DMS79 (cell line): Measurements from ENCODE around the gene KRT84.
A peak's percentile ranks its signal among the peaks of the same experiment; 100 is the strongest.

Source experiments
- DNase-seq: peaks from one replicate; lab custom pipeline; 2025; lab: John Stamatoyannopoulos, UW

Gene KRT84, protein sequence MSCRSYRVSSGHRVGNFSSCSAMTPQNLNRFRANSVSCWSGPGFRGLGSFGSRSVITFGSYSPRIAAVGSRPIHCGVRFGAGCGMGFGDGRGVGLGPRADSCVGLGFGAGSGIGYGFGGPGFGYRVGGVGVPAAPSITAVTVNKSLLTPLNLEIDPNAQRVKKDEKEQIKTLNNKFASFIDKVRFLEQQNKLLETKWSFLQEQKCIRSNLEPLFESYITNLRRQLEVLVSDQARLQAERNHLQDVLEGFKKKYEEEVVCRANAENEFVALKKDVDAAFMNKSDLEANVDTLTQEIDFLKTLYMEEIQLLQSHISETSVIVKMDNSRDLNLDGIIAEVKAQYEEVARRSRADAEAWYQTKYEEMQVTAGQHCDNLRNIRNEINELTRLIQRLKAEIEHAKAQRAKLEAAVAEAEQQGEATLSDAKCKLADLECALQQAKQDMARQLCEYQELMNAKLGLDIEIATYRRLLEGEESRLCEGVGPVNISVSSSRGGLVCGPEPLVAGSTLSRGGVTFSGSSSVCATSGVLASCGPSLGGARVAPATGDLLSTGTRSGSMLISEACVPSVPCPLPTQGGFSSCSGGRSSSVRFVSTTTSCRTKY

DNA sequence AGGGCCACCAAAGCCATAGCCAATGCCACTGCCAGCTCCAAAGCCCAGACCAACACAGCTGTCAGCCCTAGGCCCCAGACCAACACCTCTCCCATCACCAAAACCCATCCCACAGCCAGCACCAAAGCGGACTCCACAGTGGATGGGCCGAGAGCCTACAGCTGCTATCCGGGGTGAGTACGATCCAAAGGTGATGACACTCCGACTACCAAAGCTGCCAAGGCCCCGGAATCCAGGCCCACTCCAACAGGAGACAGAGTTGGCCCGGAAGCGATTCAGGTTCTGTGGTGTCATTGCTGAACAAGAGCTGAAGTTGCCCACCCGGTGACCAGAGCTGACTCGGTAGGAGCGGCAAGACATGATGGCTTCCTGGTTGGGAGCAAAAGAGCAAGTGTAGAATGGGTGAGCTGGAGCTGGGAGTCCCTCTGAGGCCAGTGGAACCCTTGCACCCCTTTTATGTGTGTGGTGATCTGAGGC, at the start of gene KRT84:
TSS of gene KRT84 (minus strand) at position 427 of the 477 bp plus-strand sequence. CDS start at position 360, 67 bp downstream.
- no peak for DNase-seq

DNA sequence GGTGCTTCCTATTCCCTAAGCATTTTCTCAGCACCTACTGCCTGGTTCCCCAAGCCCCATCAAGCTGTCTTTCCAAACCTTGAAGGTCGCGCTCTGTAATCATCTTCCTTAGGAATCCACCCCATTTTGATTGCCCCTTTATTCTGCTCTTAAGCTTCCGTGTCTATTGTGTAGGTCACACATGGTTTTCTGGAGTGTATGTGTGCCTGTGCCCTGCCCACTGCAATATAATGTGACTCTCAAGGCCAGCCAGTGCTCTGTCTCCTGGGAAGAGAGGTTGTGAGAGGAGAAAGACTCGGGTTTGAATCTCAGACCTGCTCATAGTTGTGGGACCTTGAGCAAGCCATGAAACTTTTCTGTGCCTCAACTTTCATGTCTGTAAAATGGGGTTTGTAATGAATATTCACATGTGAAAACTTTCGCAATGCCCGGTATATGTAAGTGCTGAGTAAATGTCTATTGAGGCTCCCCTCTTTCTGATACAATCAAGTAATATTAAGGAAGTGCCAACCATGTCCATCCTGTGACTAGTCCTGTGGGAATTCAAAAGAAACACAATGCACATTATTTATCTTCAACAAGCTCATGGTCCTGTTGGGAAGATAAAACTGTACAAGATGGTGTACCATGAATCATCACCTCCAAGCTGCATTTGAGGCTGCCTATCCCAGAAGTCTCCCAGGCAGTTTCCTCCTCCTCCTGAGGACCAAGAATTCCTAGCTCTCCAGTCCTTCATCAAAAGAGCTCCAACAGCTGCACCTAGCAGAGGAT, 49.5 kb upstream of the KRT84 start:
- no peak for DNase-seq

DNA sequence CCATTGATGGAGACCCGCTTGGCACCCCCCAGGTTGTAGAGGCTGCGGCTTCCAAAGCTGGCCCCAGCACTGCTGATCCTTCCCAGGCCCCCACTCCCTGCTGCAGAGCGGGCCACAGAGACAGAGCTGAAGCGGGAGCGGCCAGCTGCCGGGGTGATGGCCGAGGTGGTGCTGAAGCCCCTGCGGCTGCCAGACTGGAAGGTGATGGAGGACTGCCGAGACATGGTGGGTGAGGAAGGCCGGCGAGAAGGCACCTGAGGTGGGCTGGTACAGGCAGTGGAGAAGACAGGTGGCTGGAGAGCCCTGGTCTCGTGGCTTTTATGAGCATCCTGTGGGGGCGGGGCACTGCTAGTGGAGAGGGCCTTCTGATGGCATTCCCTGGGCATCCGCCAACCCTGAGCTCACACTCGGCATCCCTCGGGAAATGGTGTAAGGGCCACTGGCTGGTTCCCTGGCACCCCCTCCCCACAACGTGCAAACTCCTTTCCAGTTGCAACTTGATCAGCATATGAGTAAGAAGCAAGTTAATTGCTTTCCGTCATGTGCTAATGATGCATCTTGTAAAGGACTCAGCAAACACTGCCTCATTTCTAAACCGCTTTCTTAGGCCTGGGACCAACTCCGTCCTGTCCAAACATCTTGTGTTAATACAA, 48.8 kb upstream of the KRT84 start, which contains the start of gene KRT75:
TSS of gene KRT75 (minus strand) at position 291 of the 653 bp plus-strand sequence. CDS start at position 224, 67 bp downstream.
- DNase-seq: peak; percentile 51

DNA sequence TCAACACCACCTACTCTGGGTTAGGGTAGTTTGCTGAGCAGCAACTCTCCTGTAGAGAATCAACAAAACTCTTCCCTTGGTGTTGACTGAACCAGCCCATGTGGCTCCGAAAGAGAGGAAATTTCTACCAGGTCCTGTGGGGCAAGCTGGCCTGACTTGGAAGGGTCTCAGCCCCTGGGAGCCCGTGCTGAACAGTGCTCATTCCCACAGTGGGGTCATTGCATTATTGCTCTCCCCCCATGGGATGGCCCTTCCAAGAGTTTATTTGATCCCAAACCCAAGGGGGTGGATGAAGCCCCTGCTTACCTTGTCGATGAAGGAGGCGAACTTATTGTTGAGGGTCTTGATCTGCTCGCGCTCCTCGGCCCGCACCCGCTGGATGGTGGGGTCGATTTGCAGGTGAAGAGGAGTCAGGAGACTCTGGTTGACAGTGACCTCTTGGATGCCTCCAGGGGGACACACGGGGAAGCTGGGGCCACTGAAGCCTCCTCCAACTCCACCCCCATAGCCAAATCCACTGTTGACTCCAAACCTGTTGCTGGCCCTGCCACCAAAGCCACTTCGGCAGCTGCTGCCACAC, 48.1 kb upstream of the KRT84 start:
- DNase-seq: no peak

DNA sequence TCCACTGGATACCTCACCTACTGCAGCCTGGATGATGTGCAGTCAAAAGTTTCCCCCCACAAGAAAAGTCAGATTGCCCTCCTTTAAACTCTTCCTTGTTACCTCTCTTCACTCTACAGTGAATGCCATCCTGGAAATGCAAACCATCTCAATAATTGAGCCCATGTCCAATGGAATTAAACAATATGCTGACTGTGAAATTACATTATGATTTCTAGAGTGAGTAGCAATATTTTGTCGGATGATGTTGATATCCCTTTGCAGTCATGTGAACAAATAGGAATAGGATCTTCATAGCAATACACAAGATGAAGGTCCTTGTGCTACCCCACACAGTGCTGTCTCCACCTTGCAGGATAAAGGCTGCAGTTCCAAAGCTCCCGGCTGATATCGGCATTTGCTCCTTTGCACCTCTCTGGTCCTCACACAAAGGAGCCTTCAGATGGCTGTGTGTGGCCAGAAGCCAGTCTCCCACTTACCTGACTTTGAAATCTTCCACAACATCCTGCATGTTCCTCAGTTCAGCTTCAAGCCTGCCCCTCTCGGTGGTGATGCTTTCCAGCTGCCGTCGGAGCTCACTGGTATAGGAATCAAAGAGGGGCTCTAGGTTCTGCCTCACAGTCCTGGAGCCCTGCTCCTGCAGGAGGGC, 47.2 kb upstream of the KRT84 start:
- no peak for DNase-seq

DNA sequence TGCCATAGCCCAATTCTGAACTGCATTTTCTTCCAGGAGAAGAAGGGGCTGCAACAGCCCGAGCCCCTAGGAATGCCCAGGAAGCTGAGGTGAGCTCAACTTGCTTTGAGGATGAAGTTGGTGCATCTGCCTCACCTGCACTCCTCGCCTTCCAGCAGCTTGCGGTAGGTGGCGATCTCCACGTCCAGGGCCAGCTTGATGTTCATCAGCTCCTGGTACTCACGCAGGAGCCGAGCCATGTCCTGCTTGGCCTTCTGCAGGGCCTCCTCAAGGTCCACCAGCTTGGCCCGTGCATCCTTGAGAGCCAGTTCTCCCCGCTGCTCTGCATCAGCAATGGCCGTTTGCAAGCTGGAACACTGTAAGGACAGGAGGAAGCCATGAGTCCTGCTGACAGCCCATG, 42.7 kb upstream of the KRT84 start:
- no peak for DNase-seq

DNA sequence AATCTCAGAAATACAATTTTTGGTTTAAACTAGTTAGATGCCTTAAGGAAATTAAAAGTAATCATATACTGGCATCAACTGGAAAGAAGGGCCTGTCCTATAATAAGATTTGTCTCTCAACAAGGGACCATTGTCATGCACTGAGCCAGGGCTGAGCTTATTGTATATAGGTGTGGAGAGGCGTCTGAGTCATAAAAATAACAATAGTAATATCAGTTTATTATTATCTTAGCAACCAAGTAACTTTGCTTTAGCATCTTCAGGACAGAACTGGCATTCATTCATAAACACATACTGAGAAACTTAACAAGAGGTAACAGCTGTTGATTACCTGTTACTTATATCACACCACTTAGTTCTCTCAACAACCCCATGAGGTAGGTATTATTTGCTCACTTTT, 41.6 kb upstream of the KRT84 start:
- no peak for DNase-seq

DNA sequence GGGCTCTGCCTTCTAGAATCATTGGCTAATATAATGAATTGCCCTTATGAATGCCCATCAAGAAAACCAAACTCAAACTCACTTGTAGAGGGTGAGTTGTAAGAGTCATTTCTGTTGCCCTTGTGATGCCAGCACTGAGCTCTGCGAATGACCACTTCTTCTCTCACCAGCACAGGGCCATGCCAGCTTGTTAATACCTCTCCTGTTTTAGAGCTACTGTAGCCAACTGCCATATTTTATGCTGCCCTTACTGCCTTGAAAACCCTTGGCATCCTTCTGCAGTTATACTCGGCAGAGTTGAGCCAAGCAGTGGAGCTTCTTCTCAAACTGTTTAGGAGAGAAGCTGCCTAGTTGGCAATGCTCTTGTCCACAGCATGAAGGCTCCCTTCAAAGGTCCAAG, 40.6 kb upstream of the KRT84 start:
- DNase-seq: no peak

DNA sequence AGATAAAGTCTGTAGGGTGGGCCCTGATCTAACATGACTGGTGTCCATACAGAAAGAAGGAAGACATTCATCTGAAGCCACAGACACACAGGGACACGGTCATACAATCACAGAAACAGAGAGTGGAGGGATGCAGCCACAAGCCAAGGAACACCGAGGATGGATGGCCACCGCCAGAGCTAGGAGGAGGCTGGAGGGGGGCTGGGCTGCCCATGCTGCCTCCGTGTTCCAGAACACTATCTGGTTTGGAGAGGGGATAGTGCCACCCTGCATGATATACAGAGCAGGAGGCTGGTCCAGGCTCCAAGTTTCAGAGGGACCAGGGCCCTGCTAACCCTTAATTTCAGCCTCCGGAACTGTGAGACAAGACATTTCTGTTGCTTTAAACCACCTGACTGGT, 40.0 kb upstream of the KRT84 start:
- no peak for DNase-seq

DNA sequence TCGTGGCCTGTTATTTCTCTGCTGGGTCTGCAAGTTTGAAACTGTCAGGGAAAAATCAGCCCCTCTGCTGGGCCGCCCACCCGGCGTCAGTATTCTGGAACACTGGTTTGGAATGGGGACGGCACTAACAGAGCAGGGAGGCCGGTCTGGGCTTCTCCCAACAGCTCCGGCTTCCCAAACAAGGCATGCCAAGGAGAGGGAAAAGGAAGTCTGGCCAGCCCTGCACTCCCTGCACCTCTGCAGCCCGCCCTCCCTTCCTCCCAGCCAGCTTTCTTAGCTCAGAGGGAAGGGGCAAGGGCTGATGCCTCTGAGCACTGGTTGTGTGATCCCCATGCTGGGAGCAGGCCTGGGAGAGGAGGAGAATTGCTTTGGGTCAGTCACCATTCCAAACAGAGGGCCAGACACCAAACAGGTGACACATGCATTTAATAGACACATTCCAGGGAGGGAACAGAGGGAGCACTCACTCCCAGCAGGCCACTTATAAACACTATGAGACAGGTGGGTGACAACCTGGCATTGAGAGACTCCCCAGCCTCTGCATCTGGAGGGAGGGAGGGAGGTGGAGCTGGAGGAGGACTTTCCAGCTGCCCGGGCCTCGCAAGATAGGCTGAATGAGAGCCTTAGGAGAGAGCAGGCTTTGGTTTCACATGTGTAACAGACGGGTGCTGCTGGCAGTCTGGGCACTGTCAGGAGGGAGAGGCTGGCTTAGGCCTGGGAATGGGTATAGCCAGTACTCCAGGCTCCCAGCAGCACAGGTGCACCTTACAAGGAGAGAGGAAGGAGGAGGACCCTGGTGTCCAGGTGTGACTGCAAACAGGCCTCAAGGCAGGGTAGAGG, 38.4 kb upstream of the KRT84 start:
- no peak for DNase-seq

DNA sequence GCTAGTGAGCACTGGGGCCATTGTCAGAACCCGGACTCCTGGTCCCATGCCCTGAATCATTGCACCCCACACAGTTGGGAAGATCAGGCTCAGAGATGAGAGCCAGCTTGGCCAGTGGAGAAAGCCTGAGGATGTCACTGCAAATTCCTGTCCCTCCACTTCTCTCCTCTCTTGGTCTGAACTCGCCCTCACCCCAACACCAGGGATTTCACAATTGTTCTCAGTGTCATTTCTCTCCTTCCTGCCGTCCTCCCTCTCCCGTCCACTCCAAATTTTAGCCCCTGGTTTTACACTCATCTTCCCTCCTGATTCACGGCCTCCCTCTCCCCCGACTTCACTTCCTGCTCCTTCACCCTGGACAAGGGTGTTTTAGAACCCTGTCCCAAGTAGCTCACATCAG, 37.6 kb upstream of the KRT84 start:
- DNase-seq: no peak

DNA sequence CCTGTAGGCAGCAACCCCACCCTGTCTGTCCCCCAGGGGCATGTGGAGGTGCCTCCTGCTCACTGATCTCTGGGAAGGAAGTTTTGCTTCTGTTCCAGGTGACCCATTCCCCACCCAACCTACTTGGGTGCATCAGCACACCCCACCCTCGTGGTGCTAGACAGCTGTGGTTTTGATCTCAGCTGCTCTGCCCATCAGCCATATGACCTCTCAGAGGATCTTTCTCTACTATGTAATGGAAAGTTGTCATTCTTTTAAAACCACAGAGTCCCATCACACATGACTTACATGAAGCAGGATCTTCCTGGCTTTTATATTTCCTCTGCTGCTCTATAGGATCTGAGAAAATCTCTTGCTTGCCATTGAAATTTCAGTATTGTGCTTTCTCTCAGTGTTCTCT, 34.2 kb upstream of the KRT84 start:
- no peak for DNase-seq

DNA sequence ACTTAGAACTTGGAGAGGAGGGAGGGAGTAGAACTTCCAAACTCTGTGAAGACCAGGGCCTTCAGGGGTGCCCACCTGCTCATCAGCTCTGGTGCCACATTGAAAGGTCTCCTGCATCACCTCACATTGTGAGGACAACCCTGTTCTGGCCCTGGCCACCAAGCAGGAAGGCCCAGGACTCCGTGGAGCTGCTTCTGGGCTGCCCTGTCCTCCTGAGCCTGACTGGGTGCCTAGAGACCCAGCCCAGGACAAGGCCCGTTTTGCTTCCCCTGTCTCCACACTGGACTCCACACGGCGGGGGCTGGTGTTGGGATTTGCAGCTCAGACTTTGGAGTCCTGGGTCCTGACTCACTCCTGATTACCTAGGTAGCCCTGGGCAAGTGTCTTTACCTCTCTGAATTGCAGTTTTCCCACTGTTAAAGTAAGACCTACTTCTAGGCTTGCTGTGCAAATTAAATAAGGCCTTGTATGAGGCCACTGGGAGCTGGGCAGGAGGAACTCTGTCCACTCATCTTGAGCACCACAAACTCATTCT, 33.2 kb upstream of the KRT84 start:
- no peak for DNase-seq

DNA sequence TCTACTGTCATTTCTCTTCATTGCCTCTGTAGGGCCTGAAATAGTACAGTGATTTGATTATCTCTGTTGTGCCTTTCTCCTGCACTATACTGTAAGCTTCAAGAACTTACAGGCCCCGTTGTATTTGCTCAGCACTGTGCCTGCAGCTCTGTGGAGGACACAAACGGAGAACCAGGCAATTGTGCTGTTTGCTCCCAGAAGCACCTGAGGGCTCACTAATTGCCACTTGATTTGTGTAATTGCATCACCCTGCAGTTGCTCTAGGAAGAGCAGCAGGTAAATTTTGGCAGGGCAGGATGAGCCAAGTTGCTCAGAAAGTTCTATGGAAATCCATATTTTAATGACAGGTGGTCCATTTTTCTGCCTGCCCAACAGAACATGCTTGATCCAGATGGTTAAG, 32.3 kb upstream of the KRT84 start:
- DNase-seq: peak; percentile 56

DNA sequence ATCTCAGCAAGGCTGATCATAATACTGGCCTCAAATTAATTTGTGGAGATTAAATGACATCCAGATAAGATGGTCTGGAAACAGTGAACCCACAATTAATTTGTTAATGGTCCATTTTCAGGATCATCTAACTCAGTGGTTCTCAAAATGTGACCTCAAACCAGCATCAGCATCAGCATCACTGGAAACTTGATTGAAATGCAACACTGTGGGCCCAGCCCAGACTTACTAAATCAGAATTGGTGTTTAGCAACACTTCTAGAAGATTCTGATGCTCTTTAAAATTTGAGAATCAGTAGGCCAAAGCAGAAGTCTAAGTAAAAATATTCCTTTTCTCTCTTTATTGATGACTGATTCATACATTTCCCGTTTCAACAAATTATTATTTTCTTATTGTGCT, 31.3 kb upstream of the KRT84 start:
- no peak for DNase-seq

DNA sequence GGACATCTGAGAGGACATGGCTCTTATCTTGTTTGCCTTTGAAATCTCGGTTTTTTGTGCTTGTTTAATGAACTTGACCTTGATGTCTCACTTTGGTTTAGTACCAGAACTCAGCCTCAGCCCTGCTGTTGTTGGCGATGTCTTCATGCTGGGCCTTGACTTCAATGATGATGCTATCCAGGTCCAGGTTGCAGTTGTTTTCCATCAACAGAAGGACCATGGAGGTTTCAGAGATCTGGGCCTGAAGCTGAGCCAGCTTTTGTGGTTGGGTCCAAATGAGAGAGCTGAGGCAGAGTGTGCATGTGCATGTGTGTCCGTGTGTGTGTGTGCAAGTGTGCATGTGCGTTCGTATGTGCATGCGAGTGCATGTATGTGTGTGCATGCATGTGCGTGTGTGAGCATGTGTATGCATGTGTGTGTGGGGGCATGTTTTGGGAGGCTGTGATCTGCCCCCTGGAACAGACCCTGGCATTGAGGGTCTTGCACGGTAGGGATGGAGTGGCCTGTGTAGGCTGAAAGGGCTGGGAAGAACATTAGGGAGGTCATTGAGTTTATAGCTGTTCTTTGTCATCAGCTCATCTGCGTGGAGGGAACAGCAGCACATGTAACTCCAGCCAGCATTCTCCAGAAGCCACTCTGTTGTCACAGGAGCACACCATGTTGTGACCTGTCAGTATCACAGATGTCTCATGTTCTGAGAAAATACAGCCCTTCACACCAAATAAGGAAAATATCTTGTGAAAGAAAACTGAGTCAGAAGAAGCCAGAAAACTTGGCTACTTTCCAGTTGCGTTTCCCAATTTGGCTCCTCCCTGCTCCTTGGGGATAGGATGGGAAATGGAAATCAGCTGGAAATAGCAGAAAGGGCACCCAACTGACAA, 30.7 kb upstream of the KRT84 start:
- DNase-seq: no peak

DNA sequence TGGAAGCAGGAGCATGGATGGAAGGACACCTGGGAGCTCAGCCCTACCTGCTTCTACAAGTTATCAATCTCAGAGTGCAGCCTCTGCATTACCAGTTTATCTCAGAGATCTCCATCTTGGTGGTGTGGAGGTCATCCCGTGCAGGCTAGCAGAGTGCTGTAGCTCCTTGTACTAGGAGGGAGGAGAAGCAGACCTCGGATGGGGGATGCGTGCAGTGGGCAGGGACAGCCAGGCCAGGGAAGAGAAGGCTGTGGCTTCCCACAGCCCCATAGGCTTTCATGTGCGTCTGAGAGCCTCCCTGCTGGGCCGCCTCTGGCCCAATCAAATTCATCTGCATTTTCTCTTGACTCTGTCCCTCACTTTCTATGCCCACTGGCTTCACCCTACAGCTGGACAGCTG, 29.5 kb upstream of the KRT84 start:
- no peak for DNase-seq

DNA sequence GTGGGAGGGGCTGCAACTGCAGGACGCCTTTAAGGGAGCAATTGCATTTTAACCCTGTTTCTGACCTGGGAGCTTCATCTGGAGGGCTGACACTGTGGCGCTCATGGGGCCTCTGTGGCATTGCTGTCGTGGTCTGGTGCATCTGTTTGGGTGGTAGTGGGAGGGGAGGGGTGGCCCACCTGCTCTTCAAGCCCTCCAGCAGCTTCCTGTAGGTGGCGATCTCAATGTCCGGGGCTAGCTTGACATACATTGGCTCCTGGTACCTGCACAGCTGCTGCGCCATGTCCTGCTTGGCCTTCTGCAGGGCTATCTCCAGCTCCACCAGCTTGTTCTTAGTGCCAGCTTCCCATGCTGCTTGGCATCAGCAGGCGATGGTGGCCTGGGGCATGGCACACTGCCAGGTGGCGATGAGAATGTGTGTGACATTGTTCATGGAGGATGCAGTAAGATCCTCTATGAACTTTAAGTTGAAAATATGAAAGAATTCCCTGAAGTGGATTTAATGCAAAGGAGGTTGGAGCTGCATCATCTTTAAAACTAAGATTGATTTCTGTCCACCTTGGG, 28.4 kb upstream of the KRT84 start:
- no peak for DNase-seq

DNA sequence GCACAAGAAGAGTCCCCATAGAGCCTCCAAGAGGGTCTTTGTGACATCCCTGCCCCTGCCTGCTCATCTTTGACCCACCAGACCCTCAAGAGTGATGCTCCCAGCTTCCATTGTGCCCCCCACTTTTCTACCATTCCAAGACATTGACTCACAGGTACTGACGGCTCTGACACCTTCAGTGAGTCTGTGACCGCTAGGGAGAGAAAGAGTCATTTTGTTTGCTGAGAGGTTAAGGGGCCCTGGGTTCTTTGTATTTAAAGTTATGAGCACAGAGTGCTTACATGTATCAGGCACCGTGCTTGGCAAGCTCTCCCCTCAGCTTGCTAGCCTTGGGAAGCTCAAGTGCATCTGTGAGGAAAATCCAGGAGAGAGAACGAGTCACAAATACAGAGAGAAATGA, 27.8 kb upstream of the KRT84 start:
- DNase-seq: no peak
